GM19455 (cell line): ENCODE data around the gene CA11.
"Not testable (repeated sequence)": the region's sequence is repeated elsewhere in the genome, so short reads cannot be mapped to it uniquely, and the experiment has no call there.

Source experiments
- ATAC-seq: cut with Tn5 transposase; IDR thresholded peaks from one replicate; pipeline ENCODE4 v1.9.1; 2021; ENCODE audit not compliant: unreplicated experiment

CA11 gene

GRCh38 chr19:48669903-48670668 is 24.1 kb upstream of the CA11 start:
- ATAC-seq: no peak

DNA sequence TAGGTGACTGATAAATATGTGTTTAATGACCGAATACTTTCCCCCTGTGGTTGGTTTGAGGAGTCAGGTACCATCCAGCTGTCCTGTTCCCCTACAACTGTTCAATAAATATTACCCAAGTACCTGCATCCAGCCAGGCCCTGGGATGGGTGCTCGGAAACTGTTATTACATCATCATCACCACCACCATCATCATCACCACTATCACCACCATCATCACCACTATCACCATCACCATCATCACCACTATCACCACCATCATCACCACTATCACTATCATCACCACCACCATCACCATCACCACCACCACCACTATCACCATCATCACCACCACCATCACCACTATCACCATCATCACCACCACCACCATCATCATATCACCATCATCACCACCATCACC is 22.8 kb upstream of the CA11 start:
- no peak for ATAC-seq

GRCh38 chr19:48668332-48668731 is 22.3 kb upstream of the CA11 start:
- no peak for ATAC-seq

- ATAC-seq: no peak
Observed at GRCh38 chr19:48665786-48666185, 19.8 kb upstream of the CA11 start.

GRCh38 chr19:48664476-48664875 is 18.5 kb upstream of the CA11 start:
- no peak for ATAC-seq

- ATAC-seq: no peak
Observed at GRCh38 chr19:48663667-48664066, 17.7 kb upstream of the CA11 start.

DNA sequence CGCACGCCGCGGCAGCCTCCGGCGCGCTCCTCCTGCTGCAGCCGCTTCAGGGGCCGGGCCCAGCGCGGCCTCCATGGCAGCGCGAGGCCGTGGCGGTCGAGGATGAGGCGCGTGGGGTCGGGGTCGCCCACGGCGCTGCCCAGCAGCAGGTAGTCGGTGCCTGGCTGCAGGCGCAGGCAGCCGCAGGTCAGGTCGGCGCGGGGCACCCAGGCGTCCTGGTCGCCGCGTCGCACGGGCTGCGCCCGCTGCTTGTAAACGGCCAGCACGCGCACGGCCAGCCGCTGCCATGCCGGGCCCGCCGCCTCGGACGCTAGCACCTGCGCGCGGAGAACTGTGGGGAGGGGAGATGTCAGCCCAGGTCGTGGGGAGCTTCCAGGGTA is 15.7 kb upstream of the CA11 start:
- ATAC-seq: no peak

GRCh38 chr19:48660852-48661710 is 15.1 kb upstream of the CA11 start:
- peak; percentile 75 for ATAC-seq

- ATAC-seq: no peak
Observed at GRCh38 chr19:48659768-48660167, 13.8 kb upstream of the CA11 start.

- ATAC-seq: no peak
Observed at GRCh38 chr19:48658483-48658882, 12.5 kb upstream of the CA11 start.

DNA sequence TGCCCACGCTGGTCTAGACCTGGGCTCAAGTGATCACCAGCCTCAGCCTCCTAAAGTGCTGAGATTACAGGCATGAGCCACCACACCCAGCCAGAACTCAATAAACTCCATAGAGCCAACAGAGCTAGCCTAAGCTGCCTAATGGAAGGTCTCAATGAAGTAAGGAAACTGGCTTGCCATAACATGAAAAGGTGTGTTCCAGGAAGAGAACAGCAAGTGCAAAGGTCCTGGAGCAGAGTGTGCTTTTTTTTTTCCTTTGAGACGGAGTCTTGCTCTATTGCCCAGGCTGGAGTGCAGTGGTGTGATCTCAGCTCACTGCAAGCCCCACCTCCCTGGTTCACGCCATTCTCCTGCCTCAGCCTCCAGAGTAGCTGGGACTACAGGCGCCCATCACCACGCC is 11.8 kb upstream of the CA11 start:
- not testable (repeated sequence) for ATAC-seq

DNA sequence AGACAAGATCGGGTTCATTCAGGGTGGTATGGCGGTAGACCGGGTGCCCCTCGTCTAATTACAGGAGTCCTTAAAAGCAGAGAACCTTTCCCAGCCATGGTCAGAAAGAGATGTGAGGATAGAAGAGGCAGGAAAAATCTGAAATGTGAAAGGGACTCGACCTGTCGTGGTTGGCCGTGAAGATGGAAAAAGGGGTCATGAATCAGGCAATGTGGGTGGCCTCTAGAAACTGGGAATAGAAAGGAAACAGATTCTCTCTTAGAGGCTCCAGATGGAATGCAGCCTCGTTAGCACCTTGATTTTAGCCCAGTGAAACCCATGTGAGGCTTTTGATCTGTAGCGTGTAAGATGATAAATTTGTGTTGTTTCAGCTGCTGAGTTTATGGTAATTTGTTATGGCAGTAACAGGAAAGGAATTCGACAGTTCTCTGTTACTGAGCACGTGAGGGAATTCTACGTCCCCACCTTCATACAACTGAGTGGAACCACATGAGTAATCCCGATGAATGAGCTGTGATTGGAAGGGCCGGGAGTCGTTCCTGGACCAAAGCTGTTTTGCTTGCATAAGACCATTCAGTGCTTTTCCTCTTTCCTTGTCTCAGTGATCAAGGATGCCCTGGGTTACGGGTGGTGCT is 11.0 kb upstream of the CA11 start:
- ATAC-seq: no peak

GRCh38 chr19:48654299-48655059 is 8.5 kb upstream of the CA11 start:
- no peak for ATAC-seq

DNA sequence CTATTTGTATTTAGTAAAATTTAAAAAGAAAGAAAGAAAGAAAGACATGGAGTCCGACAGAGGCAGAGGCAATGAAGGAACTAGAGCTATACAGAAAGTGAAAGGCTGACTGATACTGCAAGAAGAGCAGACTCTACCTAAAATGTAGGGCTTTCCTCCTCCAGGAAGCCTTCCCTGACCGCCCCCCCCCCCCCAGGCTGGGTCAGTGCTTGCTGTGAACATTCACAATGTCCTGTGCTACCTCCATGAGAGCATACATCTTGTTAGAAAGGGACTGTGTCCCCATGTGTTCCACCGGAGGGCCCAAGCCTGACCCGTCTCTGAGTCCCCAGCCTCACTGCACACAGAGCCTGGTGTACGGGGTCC is 5.7 kb upstream of the CA11 start:
- no peak for ATAC-seq

- ATAC-seq: no peak
Observed at GRCh38 chr19:48650974-48651682, 5.1 kb upstream of the CA11 start.

GRCh38 chr19:48648134-48648533 is 2.1 kb upstream of the CA11 start:
- no peak for ATAC-seq

DNA sequence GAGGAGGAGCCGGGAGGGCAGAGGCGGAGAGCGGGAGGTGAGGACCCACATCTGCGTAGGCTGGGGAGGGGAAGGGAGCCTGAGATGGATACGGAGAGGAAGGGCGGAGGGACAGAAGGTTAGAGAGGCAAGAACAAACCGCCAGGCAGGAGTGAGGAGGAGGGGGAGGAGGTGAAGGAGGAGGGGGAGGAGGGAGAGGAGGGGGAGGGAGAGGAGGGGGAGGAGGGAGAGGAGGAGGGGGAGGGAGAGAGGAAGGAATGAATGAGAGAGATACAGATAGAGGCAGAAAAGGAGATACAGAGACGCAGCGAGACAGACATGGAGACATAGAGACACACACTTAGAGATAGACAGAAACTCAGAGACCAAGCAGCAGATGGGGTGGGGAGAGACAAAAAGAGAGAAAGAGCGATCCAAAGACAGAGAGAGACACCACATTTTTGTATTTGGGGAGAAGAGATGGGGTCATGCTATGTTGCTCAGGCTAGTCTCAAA is 782 bp upstream of the CA11 start:
- ATAC-seq: no peak

- no peak for ATAC-seq
Observed at GRCh38 chr19:48645620-48646000, 377 bp downstream of the CA11 start.

GRCh38 chr19:48644839-48645619 is 958 bp downstream of the CA11 start:
- no peak for ATAC-seq

GRCh38 chr19:48644355-48644754 is 1.6 kb downstream of the CA11 start:
- no peak for ATAC-seq
